HG02840 (cell line): ENCODE measurements around the gene PTP4A2.
"Not testable (repeated sequence)": the region's sequence is repeated elsewhere in the genome, so short reads cannot be mapped to it uniquely, and the experiment has no call there.

Source experiments
- ATAC-seq: cut with Tn5 transposase; IDR thresholded peaks from one replicate; pipeline ENCODE4 v1.9.1; 2021; ENCODE audit warnings: mild to moderate bottlenecking, moderate library complexity, moderate number of reproducible peaks; ENCODE audit not compliant: unreplicated experiment, low FRiP score

The PTP4A2 gene

GRCh38 chr1:31926252-31926651, 11.9 kb downstream of the PTP4A2 start:
- ATAC-seq, result no peak

- ATAC-seq, result not testable (repeated sequence)
Measured at GRCh38 chr1:31925824-31926223, 12.3 kb downstream of the PTP4A2 start.

GRCh38 chr1:31924839-31925238, 13.3 kb downstream of the PTP4A2 start:
- no peak for ATAC-seq

GRCh38 chr1:31923901-31924535, 14.2 kb downstream of the PTP4A2 start:
- ATAC-seq, result no peak

- ATAC-seq, result no peak
Measured at GRCh38 chr1:31920956-31921355, 17.2 kb downstream of the PTP4A2 start.

GRCh38 chr1:31919591-31919990, 18.6 kb downstream of the PTP4A2 start:
- ATAC-seq, result no peak

GRCh38 chr1:31915438-31915837, 22.7 kb downstream of the PTP4A2 start:
- ATAC-seq, result no peak

GRCh38 chr1:31913968-31914367, 24.2 kb downstream of the PTP4A2 start:
- no peak for ATAC-seq

- no peak for ATAC-seq
Measured at GRCh38 chr1:31912839-31913239, 25.3 kb downstream of the PTP4A2 start.

GRCh38 chr1:31911994-31912780, 26.0 kb downstream of the PTP4A2 start:
- no peak for ATAC-seq

GRCh38 chr1:31910933-31911332, 27.2 kb downstream of the PTP4A2 start:
- no peak for ATAC-seq

- ATAC-seq, result no peak
Measured at GRCh38 chr1:31909691-31910090, 28.5 kb downstream of the PTP4A2 start.

- no peak for ATAC-seq
Measured at GRCh38 chr1:31906557-31906956, 31.6 kb downstream of the PTP4A2 start.

- no peak for ATAC-seq
Measured at GRCh38 chr1:31905681-31906080, 32.5 kb downstream of the PTP4A2 start.

GRCh38 chr1:31905093-31905509, 33.1 kb downstream of the PTP4A2 start:
- ATAC-seq, result no peak

GRCh38 chr1:31904339-31905092, 33.7 kb downstream of the PTP4A2 start:
- ATAC-seq, result no peak

- ATAC-seq, result no peak
Measured at GRCh38 chr1:31902510-31902860, 35.7 kb downstream of the PTP4A2 start.

- ATAC-seq, result no peak
Measured at GRCh38 chr1:31901838-31902509, 36.2 kb downstream of the PTP4A2 start.

GRCh38 chr1:31900790-31901189, 37.4 kb downstream of the PTP4A2 start:
- no peak for ATAC-seq

- ATAC-seq, result no peak
Measured at GRCh38 chr1:31897526-31898100, 40.6 kb downstream of the PTP4A2 start.
